IMR-90 (cell line): ENCODE measurements around the gene COL2A1. TPM values are rescaled to one million over a fixed set of nuclear protein-coding genes. Genes with fewer than 3 reads are reported as not detected.

Source experiments
- ATAC-seq: fragments of 200-7000 bp; cut with Tn5 transposase; 2 replicates; pipeline ENCODE4 v1.9.1; 2020; ENCODE audit warnings: low read depth, mild to moderate bottlenecking, moderate library complexity
- BruUV-seq: library from RNA; stranded (reverse); fragments of 400-500 nt; replicated peaks from 2 replicates; lab custom pipeline; 2021; lab: Mats Ljungman, UMichigan
- CTCF ChIA-PET: fragments of 300-600 bp; formaldehyde crosslinking; extraction: SDS; loops from one replicate; lab custom pipeline; 2021; ENCODE audit warnings: antibody characterized with exemption; lab: Yijun Ruan, JAX
- POLR2A ChIA-PET: fragments of 300-600 bp; sonication (Branson Sonifier 250); formaldehyde crosslinking; loops from one replicate; lab custom pipeline; 2022; ENCODE audit warnings: antibody characterized with exemption; ENCODE audit not compliant: unreplicated experiment; lab: Charles Lee
- DNase-seq: peaks from one replicate; pipeline ENCODE4 v3.0.0; 2013
- H2AFZ ChIP-seq: replicated peaks from 2 replicates; pipeline ENCODE3; 2013; ENCODE audit warnings: low read length, mild to moderate bottlenecking; ENCODE audit not compliant: poor library complexity
- H2AK5ac ChIP-seq: 2 replicates; pipeline ENCODE4 v1.6.1; 2013; ENCODE audit warnings: low read depth, low read length, inconsistent platforms
- H2AK9ac ChIP-seq: replicated peaks from 2 replicates; pipeline ENCODE3; 2013; ENCODE audit warnings: mild to moderate bottlenecking, low read depth, low read length, moderate library complexity; ENCODE audit not compliant: poor library complexity
- H2BK120ac ChIP-seq: 2 replicates; pipeline ENCODE4 v1.6.1; 2013; ENCODE audit warnings: low read depth, low read length, inconsistent platforms
- H2BK15ac ChIP-seq: 3 replicates; pipeline ENCODE4 v1.6.1; 2013; ENCODE audit warnings: low read depth, low read length, inconsistent platforms
- H2BK20ac ChIP-seq: 2 replicates; pipeline ENCODE4 v1.6.1; 2013; ENCODE audit warnings: low read depth, mild to moderate bottlenecking, inconsistent platforms, low read length, moderate library complexity
- H2BK5ac ChIP-seq: 2 replicates; pipeline ENCODE4 v1.6.1; 2013; ENCODE audit warnings: mild to moderate bottlenecking, low read depth, low read length, inconsistent platforms; ENCODE audit not compliant: poor library complexity, severe bottlenecking
- H3K14ac ChIP-seq: replicated peaks from 2 replicates; pipeline ENCODE4 v1.6.1; 2013; ENCODE audit warnings: low read depth, low read length, inconsistent platforms
- H3K18ac ChIP-seq: 2 replicates; pipeline ENCODE4 v1.6.1; 2013; ENCODE audit warnings: low read depth, low read length, control low read depth
- H3K23ac ChIP-seq: 2 replicates; pipeline ENCODE4 v1.6.1; 2013; ENCODE audit warnings: low read depth, low read length, inconsistent platforms
- H3K27ac ChIP-seq: 2 replicates; pipeline ENCODE4 v1.5.1; 2013; ENCODE audit warnings: mild to moderate bottlenecking, control low read depth, low read length; ENCODE audit not compliant: insufficient read depth
- H3K27me3 ChIP-seq: 2 replicates; pipeline ENCODE4 v1.6.1; 2013; ENCODE audit warnings: low read length; ENCODE audit not compliant: control insufficient read depth, insufficient read depth
- H3K36me3 ChIP-seq: 2 replicates; pipeline ENCODE4 v1.6.1; 2013; ENCODE audit warnings: low read length, mixed read lengths; ENCODE audit not compliant: control insufficient read depth, insufficient read depth
- H3K4ac ChIP-seq: 2 replicates; pipeline ENCODE4 v1.6.1; 2013; ENCODE audit warnings: low read depth, low read length, inconsistent platforms
- H3K4me1 ChIP-seq: 2 replicates; pipeline ENCODE4 v1.6.1; 2013; ENCODE audit warnings: low read length, mixed read lengths; ENCODE audit not compliant: control insufficient read depth, insufficient read depth
- H3K4me2 ChIP-seq: 2 replicates; pipeline ENCODE4 v1.6.1; 2013; ENCODE audit warnings: low read depth, mild to moderate bottlenecking, control low read depth, low read length, moderate library complexity
- H3K4me3 ChIP-seq: 2 replicates; pipeline ENCODE4 v1.5.1; 2013; ENCODE audit warnings: low read depth, mild to moderate bottlenecking, control low read depth, low read length, moderate library complexity; ENCODE audit not compliant: insufficient read depth
- H3K56ac ChIP-seq: 2 replicates; pipeline ENCODE4 v1.6.1; 2013; ENCODE audit warnings: low read length, inconsistent platforms; ENCODE audit not compliant: insufficient read depth; ENCODE audit errors: extremely low read depth
- H3K79me1 ChIP-seq, 2 experiments: 2 replicates each; pipeline ENCODE4 v1.6.1; 2013; ENCODE audit warnings: low read length in 2 of 2, inconsistent platforms in 1 of 2, low read depth in 1 of 2
- H3K9ac ChIP-seq: 2 replicates; pipeline ENCODE4 v1.6.1; 2013; ENCODE audit warnings: low read depth, low read length, control low read depth
- H3K9me1 ChIP-seq: 2 replicates; pipeline ENCODE4 v1.6.1; 2013; ENCODE audit warnings: low read length, inconsistent platforms; ENCODE audit not compliant: insufficient read depth
- H3K9me3 ChIP-seq: 2 replicates; pipeline ENCODE4 v1.6.1; 2013; ENCODE audit warnings: low read length; ENCODE audit not compliant: control insufficient read depth, insufficient read depth
- H4K20me1 ChIP-seq: 2 replicates; pipeline ENCODE4 v1.6.1; 2013; ENCODE audit warnings: low read length, inconsistent platforms; ENCODE audit not compliant: insufficient read depth
- H4K5ac ChIP-seq: 2 replicates; pipeline ENCODE4 v1.6.1; 2013; ENCODE audit warnings: mild to moderate bottlenecking, low read depth, low read length, control low read depth
- H4K8ac ChIP-seq, 2 experiments: 2 replicates each; pipeline ENCODE4 v1.6.1; 2013; ENCODE audit warnings: low read depth in 2 of 2, low read length in 2 of 2, control low read depth in 1 of 2, inconsistent platforms in 1 of 2
- H4K91ac ChIP-seq: 2 replicates; pipeline ENCODE4 v1.6.1; 2013; ENCODE audit warnings: low read depth, low read length, inconsistent platforms; ENCODE audit not compliant: insufficient read depth
- CEBPB ChIP-seq: IDR thresholded peaks from 2 replicates; pipeline ENCODE4 v1.6.1; 2012; ENCODE audit warnings: low read depth, low read length, improper control_type of control experiment
- CHD1 ChIP-seq: IDR thresholded peaks from 2 replicates; pipeline ENCODE4 v1.6.1; 2012; ENCODE audit warnings: low read depth, low read length, improper control_type of control experiment
- FOS ChIP-seq: fragments of 150-350 bp; IDR thresholded peaks from 2 replicates; pipeline ENCODE4 v1.6.1; 2016; ENCODE audit warnings: low read depth, low read length
- MAFK ChIP-seq: IDR thresholded peaks from 2 replicates; pipeline ENCODE4 v1.6.1; 2012; ENCODE audit warnings: low read depth, low read length, improper control_type of control experiment
- MXI1 ChIP-seq: IDR thresholded peaks from 2 replicates; pipeline ENCODE4 v1.6.1; 2012; ENCODE audit warnings: low read depth, mild to moderate bottlenecking, low read length, moderate library complexity, borderline replicate concordance
- NFE2L2 ChIP-seq: fragments of 150-350 bp; IDR thresholded peaks from 2 replicates; pipeline ENCODE4 v1.6.1; 2016; ENCODE audit warnings: low read depth, mild to moderate bottlenecking, low read length
- POLR2A ChIP-seq: IDR thresholded peaks from 2 replicates; pipeline ENCODE4 v1.6.1; 2012; ENCODE audit warnings: mild to moderate bottlenecking, low read depth, low read length
- RCOR1 ChIP-seq: IDR thresholded peaks from 2 replicates; pipeline ENCODE4 v1.6.1; 2012; ENCODE audit warnings: mild to moderate bottlenecking, low read length, improper control_type of control experiment; ENCODE audit not compliant: insufficient replicate concordance
- RFX5 ChIP-seq: IDR thresholded peaks from 2 replicates; pipeline ENCODE4 v1.8.0; 2012; ENCODE audit warnings: low read depth, mild to moderate bottlenecking, low read length, moderate library complexity
- SMC3 ChIP-seq: fragments of 150-350 bp; IDR thresholded peaks from 2 replicates; pipeline ENCODE4 v1.6.1; 2016; ENCODE audit warnings: low read depth, mild to moderate bottlenecking, antibody characterized with exemption, low read length, moderate library complexity
- WGBS, 2 experiments: methylation state at CpG; one replicate each; pipeline versions ENCODE4 v1.1.5 to v1.1.7; 2013; ENCODE audit warnings: missing lambda C conversion rate in 2 of 2; ENCODE audit not compliant: insufficient read length in 1 of 2; ENCODE audit errors: extremely low coverage in 2 of 2; 5-methylcytosine and 5-hydroxymethylcytosine counted together
- dilution Hi-C: fragments of 300-500 bp; cut with HindIII; formaldehyde crosslinking; loops from one replicate; pipeline ENCODE4 v1.14.3; 2018; ENCODE audit warnings: low sequenced_read_pairs; ENCODE audit not compliant: unreplicated experiment
- in situ Hi-C: fragments of 300-500 bp; cut with MboI; formaldehyde crosslinking; loops from 3 replicates; pipeline ENCODE4 v1.14.3; 2019; ENCODE audit warnings: low sequenced_read_pairs, inconsistent platforms, mixed read lengths
- intact Hi-C: fragments of 100-400 bp; cut with micrococcal nuclease; formaldehyde crosslinking; loops from 2 replicates; pipeline ENCODE4 v1.10.0; 2022
- polyA plus RNA-seq, 3 experiments: library from polyadenylated mRNA; depleted of rRNA; stranded (reverse); fragments of >200 nt; gene quantifications; 2 replicates each; pipeline ENCODE4 v1.2.3, GENCODE V29; 2012; ENCODE audit warnings: low replicate concordance in 1 of 3
- total RNA-seq: library from RNA; depleted of rRNA; stranded (reverse); fragments of >200 nt; gene quantifications from 2 replicates; pipeline ENCODE4 v1.2.3, GENCODE V29; 2012
- TF ChIP-seq, protein P1 (sequence below): conservative IDR thresholded peaks from 2 replicates; pipeline ENCODE4 v1.5.1; 2012; ENCODE audit warnings: mild to moderate bottlenecking, low read depth, low read length, improper control_type of control experiment
- TF ChIP-seq, protein P2 (sequence below): fragments of 150-350 bp; IDR thresholded peaks from 2 replicates; pipeline ENCODE4 v1.6.1; 2017; ENCODE audit warnings: mild to moderate bottlenecking, antibody characterized with exemption, low read length, low read depth

The COL2A1 gene
- total and polyA plus RNA-seq, 2 of the 4 experiments (the other 2 are of a cell fraction) = 0.05 TPM; not detected in 1

- H2BK15ac ChIP-seq = no peak overlapping the region
- H4K5ac ChIP-seq = no peak overlapping the region
- H3K27ac ChIP-seq = no peak overlapping the region
- no peak overlapping the region for H3K18ac ChIP-seq
- ChIA-PET CTCF (no interaction called here), POLR2A (no interaction called here)
- ATAC-seq = no peak
- no peak overlapping the region for H3K23ac ChIP-seq
- WGBS, 2 experiments = no CpG with 5 or more reads among the region's 1 CpG
- no peak overlapping the region for H3K14ac ChIP-seq
- H4K20me1 ChIP-seq = no peaks in the 10 kb centered on the region
- H3K4ac ChIP-seq = no peak overlapping the region
- H3K36me3 ChIP-seq = no peaks in the 10 kb centered on the region
- peaks cover 10% of the 10 kb centered on the region for H3K9me1 ChIP-seq
- H3K4me3 ChIP-seq = no peak overlapping the region
- H3K79me1 ChIP-seq = no peaks in the 10 kb centered on the region
- H2BK120ac ChIP-seq = no peak overlapping the region
- H3K4me2 ChIP-seq = no peak overlapping the region
- H3K9ac ChIP-seq = no peak overlapping the region
- H2AK5ac ChIP-seq = no peak overlapping the region
- no peak overlapping the region for H4K8ac ChIP-seq
- no peak overlapping the region for H2AK9ac ChIP-seq
- H3K27me3 ChIP-seq = peaks cover 53% of the 10 kb centered on the region
- DNase-seq = no peak
- H2AFZ ChIP-seq = no peak overlapping the region
- H3K4me1 ChIP-seq = peaks cover 4% of the 10 kb centered on the region
- no peaks in the 10 kb centered on the region; the same call in 1 of the 2 replicates for H3K9me3 ChIP-seq
- dilution Hi-C loops (no loop called here), in situ Hi-C loops (no loop called here), intact Hi-C loops (no loop called here)
- H4K91ac ChIP-seq = no peak overlapping the region
- BruUV-seq = no TSS peak
- no peak overlapping the region for H3K56ac ChIP-seq
- H2BK20ac ChIP-seq = no peak overlapping the region
- H2BK5ac ChIP-seq = no peak overlapping the region
- TF ChIP-seq SMC3 (no peak), RCOR1 (no peak), MAFK (no peak), FOS (no peak), CEBPB (no peak), NFE2L2 (no peak), CHD1 (no peak), MXI1 (no peak), POLR2A (no peak), RFX5 (no peak)
- TF ChIP-seq, protein P1, sequence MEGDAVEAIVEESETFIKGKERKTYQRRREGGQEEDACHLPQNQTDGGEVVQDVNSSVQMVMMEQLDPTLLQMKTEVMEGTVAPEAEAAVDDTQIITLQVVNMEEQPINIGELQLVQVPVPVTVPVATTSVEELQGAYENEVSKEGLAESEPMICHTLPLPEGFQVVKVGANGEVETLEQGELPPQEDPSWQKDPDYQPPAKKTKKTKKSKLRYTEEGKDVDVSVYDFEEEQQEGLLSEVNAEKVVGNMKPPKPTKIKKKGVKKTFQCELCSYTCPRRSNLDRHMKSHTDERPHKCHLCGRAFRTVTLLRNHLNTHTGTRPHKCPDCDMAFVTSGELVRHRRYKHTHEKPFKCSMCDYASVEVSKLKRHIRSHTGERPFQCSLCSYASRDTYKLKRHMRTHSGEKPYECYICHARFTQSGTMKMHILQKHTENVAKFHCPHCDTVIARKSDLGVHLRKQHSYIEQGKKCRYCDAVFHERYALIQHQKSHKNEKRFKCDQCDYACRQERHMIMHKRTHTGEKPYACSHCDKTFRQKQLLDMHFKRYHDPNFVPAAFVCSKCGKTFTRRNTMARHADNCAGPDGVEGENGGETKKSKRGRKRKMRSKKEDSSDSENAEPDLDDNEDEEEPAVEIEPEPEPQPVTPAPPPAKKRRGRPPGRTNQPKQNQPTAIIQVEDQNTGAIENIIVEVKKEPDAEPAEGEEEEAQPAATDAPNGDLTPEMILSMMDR = no peak
- TF ChIP-seq, protein P2, sequence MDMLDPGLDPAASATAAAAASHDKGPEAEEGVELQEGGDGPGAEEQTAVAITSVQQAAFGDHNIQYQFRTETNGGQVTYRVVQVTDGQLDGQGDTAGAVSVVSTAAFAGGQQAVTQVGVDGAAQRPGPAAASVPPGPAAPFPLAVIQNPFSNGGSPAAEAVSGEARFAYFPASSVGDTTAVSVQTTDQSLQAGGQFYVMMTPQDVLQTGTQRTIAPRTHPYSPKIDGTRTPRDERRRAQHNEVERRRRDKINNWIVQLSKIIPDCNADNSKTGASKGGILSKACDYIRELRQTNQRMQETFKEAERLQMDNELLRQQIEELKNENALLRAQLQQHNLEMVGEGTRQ = no peak
Observed at GRCh38 chr12:47931187-47931586, 73.1 kb downstream of the COL2A1 start.
